Small intestine (tissue), 16 donors: Measurements from ENCODE around the gene SCYGR1. TPM values are rescaled to one million over a fixed set of nuclear protein-coding genes. Genes with fewer than 3 reads are reported as not detected.
A peak's percentile ranks its signal among the peaks of the same experiment; 100 is the strongest.
"Not testable (repeated sequence)": the region's sequence is repeated elsewhere in the genome, so short reads cannot be mapped to it uniquely, and the experiment has no call there.

Experiments used
- DNase-seq, 2 donors: peaks; one replicate each; pipeline versions ENCODE4 v3.0.0 to v3.0.0-alpha.2; 2013
- FAIRE-seq: peaks from 2 replicates; lab custom pipeline; 2012; peaks lifted over from hg19 to GRCh38; lab: Jason Lieb, UNC
- H3K27ac ChIP-seq, 3 donors: one replicate each; pipeline ENCODE4 v1.5.1; 2013; ENCODE audit warnings: low read length in 2 of 3, mild to moderate bottlenecking in 2 of 3, control low read depth in 1 of 3, inconsistent platforms in 1 of 3, low read depth in 1 of 3, moderate library complexity in 1 of 3
- H3K27me3 ChIP-seq, 3 donors: one replicate each; pipeline ENCODE4 v1.6.1; 2013; ENCODE audit warnings: low read length in 3 of 3, inconsistent platforms in 1 of 3; ENCODE audit not compliant: control insufficient read depth in 3 of 3, insufficient read depth in 3 of 3
- H3K36me3 ChIP-seq, 3 donors: one replicate each; pipeline ENCODE4 v1.6.1; 2013; ENCODE audit warnings: low read length in 3 of 3, inconsistent platforms in 1 of 3, low read depth in 1 of 3, mild to moderate bottlenecking in 1 of 3, moderate library complexity in 1 of 3; ENCODE audit not compliant: control insufficient read depth in 3 of 3, insufficient read depth in 2 of 3
- H3K4me1 ChIP-seq, 3 donors: one replicate each; pipeline ENCODE4 v1.6.1; 2013; ENCODE audit warnings: low read length in 2 of 3, inconsistent platforms in 1 of 3, low read depth in 1 of 3, mild to moderate bottlenecking in 1 of 3, moderate library complexity in 1 of 3; ENCODE audit not compliant: control insufficient read depth in 3 of 3, insufficient read depth in 2 of 3
- H3K4me3 ChIP-seq, 3 donors: one replicate each; pipeline ENCODE4 v1.5.1; 2013; ENCODE audit warnings: low read length in 3 of 3, control low read depth in 1 of 3, inconsistent platforms in 1 of 3, low read depth in 1 of 3, mild to moderate bottlenecking in 1 of 3, moderate library complexity in 1 of 3
- H3K9me3 ChIP-seq, 2 donors: one replicate each; pipeline ENCODE4 v1.6.1; 2013; ENCODE audit warnings: low read depth in 1 of 2, low read length in 1 of 2; ENCODE audit not compliant: control insufficient read depth in 2 of 2, insufficient read depth in 1 of 2
- WGBS, 3 donors: extraction: QIAGEN DNeasy Blood & Tissue Kit; methylation state at CpG; one replicate each; pipeline ENCODE4 v1.1.7; 2013; 5-methylcytosine and 5-hydroxymethylcytosine counted together
- long read RNA-seq, 10 donors: transcript quantifications; one replicate each; lab custom pipeline, GENCODE V29; 2026
- polyA plus RNA-seq, 4 donors: library from polyadenylated mRNA; stranded (reverse) in 3 of 4; unstranded in 1 of 4; fragments of 200-250 nt in 3 of 4; fragments of 120-200 nt in 1 of 4; gene quantifications; one replicate each; pipeline versions ENCODE4 v1.2.1 to v1.2.3, GENCODE V29; 2013
- donor health status: healthy with polysubstance abuse.
- donor health status: control.
- donor health status: control.
- donor health status: Bipolar disorder and iron deficiency.
- donor health status: healthy.

Gene SCYGR1
- polyA plus RNA-seq, result not detected
- long read RNA-seq, donor 1, result 0 reads
- long read RNA-seq, donor 2, result 0 reads
- long read RNA-seq, donor 3, result 0 reads
- long read RNA-seq, donor 4, result 0 reads
- long read RNA-seq, donor 5, result 0 reads
- long read RNA-seq, donor 6, result 0 reads
- long read RNA-seq, donor 7, result 0 reads
- long read RNA-seq, donor 8, result 0 reads
- long read RNA-seq, donor 9, result 0 reads
- long read RNA-seq, donor 10, result 0 reads

GRCh38 chr2:227387583-227387982 is at the start of gene SCYGR1:
TSS of gene SCYGR1 (minus strand) at chr2:227387949. CDS start at chr2:227387949, 0 bp downstream.
- not testable (repeated sequence) for FAIRE-seq, H3K4me3 ChIP-seq, H3K27me3 ChIP-seq, H3K9me3 ChIP-seq, H3K27ac ChIP-seq, DNase-seq, H3K36me3 ChIP-seq
- WGBS, 3 donors, result 74 to 78% (median 75%) methylated on average over 4 to 7 of the region's 7 CpGs
- peaks cover 3 to 15% (median 3%) of the 10 kb centered on the region in 3 donors for H3K4me1 ChIP-seq

GRCh38 chr2:227436436-227437174 is 48.9 kb upstream of the SCYGR1 start:
- Histone ChIP-seq H3K9me3 (peaks cover 0 to 19% of the 10 kb centered on the region in 2 donors), H3K27ac (no peak overlapping the region), H3K4me3 (no peak overlapping the region), H3K27me3 (peaks cover 0 to 2% (median 0%) of the 10 kb centered on the region in 3 donors), H3K4me1 (peaks cover 0 to 2% (median 0%) of the 10 kb centered on the region in 3 donors), H3K36me3 (no peaks in the 10 kb centered on the region)
- 86 to 87% (median 86%) methylated on average over 7 of the region's 7 CpGs for WGBS, 3 donors
- DNase-seq, result no peak
- no peak for FAIRE-seq

- FAIRE-seq (no peak), DNase-seq (no peak)
- Histone ChIP-seq H3K9me3 (peaks cover 0 to 20% of the 10 kb centered on the region in 2 donors), H3K27me3 (peaks cover 0 to 2% (median 0%) of the 10 kb centered on the region in 3 donors), H3K36me3 (no peaks in the 10 kb centered on the region), H3K4me1 (peaks cover 0 to 17% (median 0%) of the 10 kb centered on the region in 3 donors), H3K27ac (no peak overlapping the region), H3K4me3 (no peak overlapping the region)
- 79 to 92% (median 87%) methylated on average over 2 of the region's 2 CpGs for WGBS, 3 donors
Observed at GRCh38 chr2:227433171-227433570, 45.4 kb upstream of the SCYGR1 start.

GRCh38 chr2:227430639-227431038 is 42.9 kb upstream of the SCYGR1 start:
- WGBS, 3 donors, result 30 to 75% (median 46%) methylated on average over 3 of the region's 3 CpGs
- peaks cover 0 to 2% (median 0%) of the 10 kb centered on the region in 3 donors for H3K27me3 ChIP-seq
- no peaks in the 10 kb centered on the region for H3K36me3 ChIP-seq
- H3K4me3 ChIP-seq, result no peak overlapping the region
- peak overlapping the region in 2 of 3 donors; percentile 30 to 85 for H3K27ac ChIP-seq
- FAIRE-seq (no peak), DNase-seq (peak; percentile 75 to 90)
- peaks cover 0 to 20% of the 10 kb centered on the region in 2 donors for H3K9me3 ChIP-seq
- H3K4me1 ChIP-seq, result peaks cover 0 to 17% (median 0%) of the 10 kb centered on the region in 3 donors

GRCh38 chr2:227428731-227429285 is 41.1 kb upstream of the SCYGR1 start:
- Histone ChIP-seq H3K4me3 (no peak overlapping the region), H3K27ac (no peak overlapping the region), H3K36me3 (no peaks in the 10 kb centered on the region), H3K9me3 (peaks cover 0 to 20% of the 10 kb centered on the region in 2 donors), H3K27me3 (peaks cover 0 to 2% (median 0%) of the 10 kb centered on the region in 3 donors), H3K4me1 (peaks cover 0 to 17% (median 0%) of the 10 kb centered on the region in 3 donors)
- WGBS, 3 donors, result 79 to 90% (median 89%) methylated on average over 8 of the region's 8 CpGs
- FAIRE-seq (no peak), DNase-seq (no peak)

- WGBS, 3 donors, result 79 to 93% (median 89%) methylated on average over 10 of the region's 10 CpGs
- Histone ChIP-seq H3K9me3 (no peaks in the 10 kb centered on the region), H3K36me3 (no peaks in the 10 kb centered on the region), H3K4me3 (no peak overlapping the region), H3K4me1 (peaks cover 0 to 8% (median 0%) of the 10 kb centered on the region in 3 donors), H3K27me3 (no peaks in the 10 kb centered on the region), H3K27ac (no peak overlapping the region)
- FAIRE-seq (no peak), DNase-seq (no peak)
Observed at GRCh38 chr2:227423656-227424499, 36.1 kb upstream of the SCYGR1 start.

GRCh38 chr2:227420087-227421052 is 32.6 kb upstream of the SCYGR1 start:
- Histone ChIP-seq H3K9me3 (no peaks in the 10 kb centered on the region), H3K4me3 (no peak overlapping the region), H3K36me3 (no peaks in the 10 kb centered on the region), H3K27ac (peak overlapping the region in 1 of 3 donors; percentile 73), H3K4me1 (peaks cover 0 to 13% (median 4%) of the 10 kb centered on the region in 3 donors), H3K27me3 (no peaks in the 10 kb centered on the region)
- WGBS, 3 donors, result 57 to 74% (median 69%) methylated on average over 15 of the region's 15 CpGs
- peak; percentile 29 to 78 for DNase-seq
- FAIRE-seq, result no peak
